Hepatocyte (in vitro differentiated cells): ENCODE data around the gene RGS3. TPM values are rescaled to one million over a fixed set of nuclear protein-coding genes. Genes with fewer than 3 reads are reported as not detected.

ENCODE experiments used
- DNase-seq: peaks from one replicate; pipeline ENCODE4 v3.0.0-alpha.2; 2016; ENCODE audit warnings: low spot score
- H2AFZ ChIP-seq: fragments of 200-600 bp; sonication (generic); 2 replicates; pipeline ENCODE4 v1.6.0; 2016; ENCODE audit warnings: antibody characterized with exemption, mild to moderate bottlenecking
- H3K27ac ChIP-seq: fragments of 200-600 bp; sonication (generic); 2 replicates; pipeline ENCODE4 v1.5.1; 2016; ENCODE audit warnings: mild to moderate bottlenecking
- H3K27me3 ChIP-seq: fragments of 200-600 bp; sonication (generic); 2 replicates; pipeline ENCODE4 v1.6.1; 2016
- H3K36me3 ChIP-seq: fragments of 200-600 bp; sonication (generic); replicated peaks from 2 replicates; pipeline ENCODE4 v1.5.1; 2016; ENCODE audit warnings: low read depth; ENCODE audit not compliant: insufficient read depth
- H3K4me1 ChIP-seq: fragments of 200-600 bp; sonication (generic); 2 replicates; pipeline ENCODE4 v1.5.1; 2016; ENCODE audit warnings: mild to moderate bottlenecking, moderate library complexity; ENCODE audit not compliant: insufficient read depth
- H3K4me2 ChIP-seq: fragments of 200-600 bp; sonication (generic); 2 replicates; pipeline ENCODE4 v1.6.0; 2016
- H3K4me3 ChIP-seq: fragments of 200-600 bp; sonication (generic); 2 replicates; pipeline ENCODE4 v1.5.1; 2016; ENCODE audit warnings: mild to moderate bottlenecking
- H3K79me2 ChIP-seq: fragments of 200-600 bp; sonication (generic); 2 replicates; pipeline ENCODE4 v1.6.0; 2017; ENCODE audit warnings: mild to moderate bottlenecking
- H3K9me2 ChIP-seq: fragments of 200-600 bp; sonication (generic); replicated peaks from 2 replicates; pipeline ENCODE4 v1.6.0; 2017; ENCODE audit warnings: mild to moderate bottlenecking; ENCODE audit not compliant: insufficient read depth
- H3K9me3 ChIP-seq: fragments of 200-600 bp; sonication (generic); 2 replicates; pipeline ENCODE4 v1.5.1; 2016; ENCODE audit warnings: low read depth, mild to moderate bottlenecking
- H4K20me1 ChIP-seq: fragments of 200-600 bp; sonication (generic); 2 replicates; pipeline ENCODE4 v1.6.0; 2016; ENCODE audit warnings: mild to moderate bottlenecking; ENCODE audit not compliant: insufficient read depth, poor library complexity, severe bottlenecking
- CTCF ChIP-seq: fragments of 200-600 bp; sonication (generic); IDR thresholded peaks from 2 replicates; pipeline ENCODE4 v1.5.1; 2016; ENCODE audit warnings: antibody characterized with exemption, mild to moderate bottlenecking; ENCODE audit not compliant: poor library complexity
- EZH2 ChIP-seq: fragments of 200-600 bp; sonication (generic); IDR thresholded peaks from 2 replicates; pipeline ENCODE4 v1.6.1; 2016; ENCODE audit warnings: antibody characterized with exemption, mild to moderate bottlenecking, borderline replicate concordance
- EZH2phosphoT487 ChIP-seq: fragments of 200-600 bp; sonication (generic); IDR thresholded peaks from one replicate; pipeline ENCODE4 v1.6.1; 2018; ENCODE audit warnings: antibody characterized with exemption, mild to moderate bottlenecking, low read depth, moderate library complexity; ENCODE audit not compliant: unreplicated experiment, severe bottlenecking
- WGBS: methylation state at CpG from one replicate; pipeline ENCODE4 v1.1.6; 2016; ENCODE audit warnings: low lambda C conversion rate; ENCODE audit errors: missing lambda C conversion rate; 5-methylcytosine and 5-hydroxymethylcytosine counted together
- polyA plus RNA-seq: library from polyadenylated mRNA; unstranded; fragments of >200 nt; fragmentation: Nextera tagmentation; extraction: Ambion mirVana; gene quantifications from 2 replicates; pipeline ENCODE4 v1.2.1, GENCODE V29; 2016
- total RNA-seq: library from RNA; depleted of rRNA; stranded (reverse); fragments of >200 nt; gene quantifications from 2 replicates; pipeline ENCODE4 v1.2.3, GENCODE V29; 2014

Gene RGS3
- total and polyA plus RNA-seq, 2 experiments from 2014 or later = 48.0 to 62.7 TPM

- no peak overlapping the region for H3K4me2 ChIP-seq
- no peaks in the 10 kb centered on the region for H3K79me2 ChIP-seq
- H3K27ac ChIP-seq = no peak overlapping the region
- no peak for DNase-seq
- WGBS = 68% methylated on average over 6 of the region's 6 CpGs
- H4K20me1 ChIP-seq = no peaks in the 10 kb centered on the region
- no peaks in the 10 kb centered on the region for H3K27me3 ChIP-seq
- TF ChIP-seq CTCF (no peak), EZH2 (no peak), EZH2phosphoT487 (no peak)
- H3K9me3 ChIP-seq = no peaks in the 10 kb centered on the region
- peaks cover 9% of the 10 kb centered on the region for H3K4me1 ChIP-seq
- no peaks in the 10 kb centered on the region for H3K36me3 ChIP-seq
- no peaks in the 10 kb centered on the region for H3K9me2 ChIP-seq
- no peak overlapping the region for H2AFZ ChIP-seq
- H3K4me3 ChIP-seq = no peak overlapping the region
Observed at GRCh38 chr9:113640418-113640817, 176.9 kb downstream of the RGS3 start.

DNA sequence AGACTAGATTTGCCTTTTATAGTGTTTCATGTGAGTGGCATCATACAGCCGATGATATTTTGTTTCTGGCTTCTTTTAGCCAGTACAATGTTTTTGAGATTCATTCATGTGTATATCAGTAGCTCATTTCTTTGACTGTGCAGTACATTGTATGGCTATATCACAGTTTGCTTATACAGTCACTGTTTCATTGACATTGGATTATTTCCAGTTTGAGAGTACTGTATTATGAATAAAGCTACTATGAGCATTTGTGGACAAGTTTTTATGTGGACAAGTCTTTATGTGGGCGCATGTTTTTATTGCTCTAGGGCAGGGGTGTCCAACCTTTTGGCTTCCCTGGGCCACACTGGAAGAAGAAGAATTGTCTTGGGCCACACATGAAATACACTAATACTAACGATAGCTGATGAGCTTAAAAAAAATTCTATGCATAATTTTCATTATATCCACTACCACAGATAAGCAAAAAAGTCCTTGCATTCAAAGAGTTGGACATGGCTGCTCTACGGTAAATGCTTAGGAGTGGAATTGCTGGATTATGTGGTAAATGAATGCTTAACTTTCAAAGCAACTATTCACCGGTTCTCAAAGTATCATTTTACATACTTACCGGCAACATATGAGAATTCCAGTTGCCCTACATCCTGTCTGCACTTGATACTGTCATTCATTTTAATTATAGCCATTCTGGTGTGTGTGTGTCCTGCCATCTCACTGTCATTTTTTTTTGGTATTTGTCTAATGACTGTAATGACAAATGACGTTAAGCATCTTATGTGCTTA, 177.8 kb downstream of the RGS3 start:
- no peaks in the 10 kb centered on the region for H4K20me1 ChIP-seq
- H3K27me3 ChIP-seq = no peaks in the 10 kb centered on the region
- WGBS = 82% methylated on average over 7 of the region's 7 CpGs
- H2AFZ ChIP-seq = no peak overlapping the region
- H3K4me3 ChIP-seq = no peak overlapping the region
- H3K27ac ChIP-seq = no peak overlapping the region
- DNase-seq = no peak
- H3K9me2 ChIP-seq = no peaks in the 10 kb centered on the region
- no peak for TF ChIP-seq EZH2phosphoT487
- no peak for TF ChIP-seq CTCF
- TF ChIP-seq EZH2 = no peak
- H3K4me2 ChIP-seq = no peak overlapping the region
- H3K9me3 ChIP-seq = no peaks in the 10 kb centered on the region
- no peaks in the 10 kb centered on the region for H3K36me3 ChIP-seq
- H3K79me2 ChIP-seq = no peaks in the 10 kb centered on the region
- no peaks in the 10 kb centered on the region for H3K4me1 ChIP-seq

DNA sequence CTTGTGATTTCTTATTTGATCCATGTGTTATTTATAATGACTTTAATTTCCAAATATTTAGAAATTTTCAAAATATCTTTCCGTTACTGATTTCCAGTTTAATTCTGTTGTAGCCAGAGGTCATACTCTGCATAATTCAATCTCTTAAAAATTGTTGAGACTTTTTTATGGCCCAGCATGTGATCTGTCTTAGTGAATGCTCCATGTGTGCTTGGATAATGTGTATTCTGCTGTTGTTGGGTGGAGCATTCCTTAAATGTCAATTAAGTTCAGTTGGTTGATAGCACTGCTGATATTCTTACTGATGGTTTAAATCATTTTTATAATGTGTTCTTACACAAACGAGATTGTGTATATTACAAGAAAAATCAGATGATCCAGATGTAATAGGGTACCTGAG, 180.8 kb downstream of the RGS3 start:
- Histone ChIP-seq H3K27ac (no peak overlapping the region), H3K4me2 (no peak overlapping the region), H3K9me2 (no peaks in the 10 kb centered on the region), H3K4me3 (no peak overlapping the region), H4K20me1 (no peaks in the 10 kb centered on the region), H2AFZ (no peak overlapping the region), H3K4me1 (no peaks in the 10 kb centered on the region), H3K36me3 (no peaks in the 10 kb centered on the region), H3K79me2 (no peaks in the 10 kb centered on the region), H3K9me3 (no peaks in the 10 kb centered on the region), H3K27me3 (no peaks in the 10 kb centered on the region)
- 70% methylated on average over 2 of the region's 2 CpGs for WGBS
- DNase-seq = no peak
- TF ChIP-seq EZH2 (no peak), EZH2phosphoT487 (no peak), CTCF (no peak)
